MM.1S (cell line): ENCODE measurements around the gene INTS11.

Source experiments
- DNase-seq: peaks from one replicate; pipeline ENCODE4 v3.0.0-alpha.2; 2015
- H2AFZ ChIP-seq: fragments of 300-600 bp; sonication (generic); 2 replicates; pipeline ENCODE4 v1.6.0; 2016; ENCODE audit warnings: antibody characterized with exemption, low read length
- H3F3A ChIP-seq: fragments of 300-600 bp; sonication (generic); 2 replicates; pipeline ENCODE4 v1.6.1; 2016; ENCODE audit warnings: mild to moderate bottlenecking, antibody characterized with exemption, low read length, moderate library complexity, mixed read lengths; ENCODE audit not compliant: insufficient read depth
- H3K27ac ChIP-seq: fragments of 300-600 bp; sonication (generic); 2 replicates; pipeline ENCODE4 v1.5.1; 2016; ENCODE audit warnings: mild to moderate bottlenecking, low read length
- H3K27me3 ChIP-seq: fragments of 300-600 bp; sonication (generic); replicated peaks from 2 replicates; pipeline ENCODE4 v1.6.0; 2016; ENCODE audit warnings: low read length; ENCODE audit not compliant: insufficient read depth
- H3K36me3 ChIP-seq: fragments of 300-600 bp; sonication (generic); replicated peaks from 2 replicates; pipeline ENCODE4 v1.6.1; 2016; ENCODE audit warnings: mild to moderate bottlenecking, low read length, mixed read lengths; ENCODE audit not compliant: insufficient read depth
- H3K4me1 ChIP-seq: fragments of 300-600 bp; sonication (generic); 2 replicates; pipeline ENCODE4 v1.6.1; 2016; ENCODE audit warnings: low read length, mixed read lengths
- H3K4me2 ChIP-seq: fragments of 300-600 bp; sonication (generic); 2 replicates; pipeline ENCODE4 v1.6.0; 2016; ENCODE audit warnings: low read depth, low read length
- H3K4me3 ChIP-seq: fragments of 300-600 bp; sonication (generic); 2 replicates; pipeline ENCODE4 v1.5.1; 2016; ENCODE audit warnings: low read length, mixed read lengths
- H3K79me2 ChIP-seq: fragments of 300-600 bp; sonication (generic); 2 replicates; pipeline ENCODE4 v1.6.1; 2016; ENCODE audit warnings: mixed run types, low read length, mixed read lengths
- H3K9ac ChIP-seq: fragments of 300-600 bp; sonication (generic); 2 replicates; pipeline ENCODE4 v1.6.1; 2016; ENCODE audit warnings: low read length, mixed read lengths
- H3K9me2 ChIP-seq: fragments of 300-600 bp; sonication (generic); replicated peaks from 2 replicates; pipeline ENCODE4 v1.6.1; 2016; ENCODE audit warnings: mild to moderate bottlenecking, low read length, mixed read lengths; ENCODE audit not compliant: insufficient read depth
- H3K9me3 ChIP-seq: fragments of 300-600 bp; sonication (generic); replicated peaks from 2 replicates; pipeline ENCODE4 v1.6.1; 2016; ENCODE audit warnings: mild to moderate bottlenecking, low read length, mixed read lengths; ENCODE audit not compliant: insufficient read depth
- H4K20me1 ChIP-seq: fragments of 300-600 bp; sonication (generic); 2 replicates; pipeline ENCODE4 v1.6.1; 2016; ENCODE audit warnings: mild to moderate bottlenecking, low read length, moderate library complexity, mixed read lengths; ENCODE audit not compliant: insufficient read depth
- EZH2 ChIP-seq: fragments of 300-600 bp; sonication (generic); optimal IDR thresholded peaks from 2 replicates; pipeline ENCODE3; 2017; ENCODE audit warnings: low read depth, mild to moderate bottlenecking, antibody characterized with exemption, low read length, mixed read lengths
- EZH2phosphoT487 ChIP-seq: fragments of 300-600 bp; sonication (generic); IDR thresholded peaks from 2 replicates; pipeline ENCODE4 v1.6.1; 2018; ENCODE audit warnings: antibody characterized with exemption, low read length
- TF ChIP-seq, protein P1 (sequence below): fragments of 300-600 bp; sonication (generic); IDR thresholded peaks from 2 replicates; pipeline ENCODE4 v1.5.1; 2016; ENCODE audit warnings: antibody characterized with exemption, low read length, mixed read lengths

The INTS11 gene

DNA sequence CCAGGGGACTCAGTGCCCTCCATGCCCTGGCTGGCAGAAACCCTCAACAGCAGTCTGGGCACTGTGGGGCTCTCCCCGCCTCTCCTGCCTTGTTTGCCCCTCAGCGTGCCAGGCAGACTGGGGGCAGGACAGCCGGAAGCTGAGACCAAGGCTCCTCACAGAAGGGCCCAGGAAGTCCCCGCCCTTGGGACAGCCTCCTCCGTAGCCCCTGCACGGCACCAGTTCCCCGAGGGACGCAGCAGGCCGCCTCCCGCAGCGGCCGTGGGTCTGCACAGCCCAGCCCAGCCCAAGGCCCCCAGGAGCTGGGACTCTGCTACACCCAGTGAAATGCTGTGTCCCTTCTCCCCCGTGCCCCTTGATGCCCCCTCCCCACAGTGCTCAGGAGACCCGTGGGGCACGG lies 3.8 kb upstream of the INTS11 start:
- H3K36me3 ChIP-seq: no peaks in the 10 kb centered on the region
- no peak overlapping the region for H3K27ac ChIP-seq
- DNase-seq: no peak
- no peak overlapping the region for H3K4me3 ChIP-seq
- H3K27me3 ChIP-seq: no peaks in the 10 kb centered on the region
- no peak for TF ChIP-seq EZH2
- TF ChIP-seq, protein P1, sequence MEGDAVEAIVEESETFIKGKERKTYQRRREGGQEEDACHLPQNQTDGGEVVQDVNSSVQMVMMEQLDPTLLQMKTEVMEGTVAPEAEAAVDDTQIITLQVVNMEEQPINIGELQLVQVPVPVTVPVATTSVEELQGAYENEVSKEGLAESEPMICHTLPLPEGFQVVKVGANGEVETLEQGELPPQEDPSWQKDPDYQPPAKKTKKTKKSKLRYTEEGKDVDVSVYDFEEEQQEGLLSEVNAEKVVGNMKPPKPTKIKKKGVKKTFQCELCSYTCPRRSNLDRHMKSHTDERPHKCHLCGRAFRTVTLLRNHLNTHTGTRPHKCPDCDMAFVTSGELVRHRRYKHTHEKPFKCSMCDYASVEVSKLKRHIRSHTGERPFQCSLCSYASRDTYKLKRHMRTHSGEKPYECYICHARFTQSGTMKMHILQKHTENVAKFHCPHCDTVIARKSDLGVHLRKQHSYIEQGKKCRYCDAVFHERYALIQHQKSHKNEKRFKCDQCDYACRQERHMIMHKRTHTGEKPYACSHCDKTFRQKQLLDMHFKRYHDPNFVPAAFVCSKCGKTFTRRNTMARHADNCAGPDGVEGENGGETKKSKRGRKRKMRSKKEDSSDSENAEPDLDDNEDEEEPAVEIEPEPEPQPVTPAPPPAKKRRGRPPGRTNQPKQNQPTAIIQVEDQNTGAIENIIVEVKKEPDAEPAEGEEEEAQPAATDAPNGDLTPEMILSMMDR: no peak
- TF ChIP-seq EZH2phosphoT487: no peak
- no peaks in the 10 kb centered on the region for H3K9me2 ChIP-seq
- H3K9me3 ChIP-seq: no peaks in the 10 kb centered on the region
- H3K4me1 ChIP-seq: no peaks in the 10 kb centered on the region; the same call in 1 of the 2 replicates
- 0 out of 2 replicates have a peak, but pooled peaks cover 6% of the 10 kb centered on the region for H3F3A ChIP-seq
- H2AFZ ChIP-seq: no peak overlapping the region
- H3K9ac ChIP-seq: no peak overlapping the region
- peaks cover under 1% of the 10 kb centered on the region; the same call in 1 of the 2 replicates for H4K20me1 ChIP-seq
- no peak overlapping the region for H3K4me2 ChIP-seq
- peaks cover 36% of the 10 kb centered on the region for H3K79me2 ChIP-seq

DNA sequence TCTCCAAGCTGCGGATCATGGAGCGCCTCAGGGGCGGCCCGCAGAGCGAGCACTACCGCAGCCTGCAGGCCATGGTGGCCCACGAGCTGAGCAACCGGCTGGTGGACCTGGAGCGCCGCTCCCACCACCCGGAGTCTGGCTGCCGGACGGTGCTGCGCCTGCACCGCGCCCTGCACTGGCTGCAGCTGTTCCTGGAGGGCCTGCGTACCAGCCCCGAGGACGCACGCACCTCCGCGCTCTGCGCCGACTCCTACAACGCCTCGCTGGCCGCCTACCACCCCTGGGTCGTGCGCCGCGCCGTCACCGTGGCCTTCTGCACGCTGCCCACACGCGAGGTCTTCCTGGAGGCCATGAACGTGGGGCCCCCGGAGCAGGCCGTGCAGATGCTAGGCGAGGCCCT lies 2.8 kb upstream of the INTS11 start:
- Histone ChIP-seq H3F3A (0 out of 2 replicates have a peak, but pooled peaks cover 6% of the 10 kb centered on the region), H3K36me3 (no peaks in the 10 kb centered on the region)
- no peak for TF ChIP-seq EZH2
- TF ChIP-seq, protein P1: no peak
- TF ChIP-seq EZH2phosphoT487: no peak

DNA sequence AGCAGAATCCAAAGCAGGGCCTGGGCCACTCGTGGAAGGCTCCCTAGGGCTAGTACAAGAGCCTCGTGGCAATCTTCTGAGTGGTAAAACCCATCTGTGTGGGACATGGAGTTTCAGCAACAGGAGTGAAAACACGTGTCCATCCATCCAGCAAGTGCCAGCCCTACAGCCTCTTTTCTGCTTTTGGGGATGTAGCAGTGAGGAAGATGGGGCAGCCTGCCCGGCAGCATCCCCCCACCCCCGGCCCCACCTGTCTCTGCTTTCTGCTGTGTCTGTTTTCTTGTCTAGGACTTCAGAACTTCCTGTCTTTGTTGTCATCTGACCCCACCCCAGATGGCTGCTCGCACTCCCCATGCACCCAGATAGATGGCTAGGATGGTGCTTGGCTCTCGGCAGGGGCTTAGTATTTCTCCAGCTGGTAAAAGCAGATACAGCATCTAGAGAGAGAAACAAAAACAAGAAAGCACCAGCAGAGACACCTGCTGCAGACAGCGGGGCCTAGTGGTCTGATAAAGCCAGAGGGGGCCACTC lies 1.7 kb upstream of the INTS11 start:
- H3K27ac ChIP-seq: no peak overlapping the region; the same call in 1 of the 2 replicates
- no peaks in the 10 kb centered on the region for H3K36me3 ChIP-seq
- peak overlapping the region; percentile 90 for H3K4me2 ChIP-seq

More for the DNA sequence above, 2.8 kb upstream of the INTS11 start:
- H3K9me3 ChIP-seq: no peaks in the 10 kb centered on the region
- H3K4me3 ChIP-seq: no peak overlapping the region
- H3K79me2 ChIP-seq: peaks cover 43% of the 10 kb centered on the region
- H3K27me3 ChIP-seq: no peaks in the 10 kb centered on the region
- H3K4me2 ChIP-seq: no peak overlapping the region
- peaks cover 3% of the 10 kb centered on the region; the same call in 1 of the 2 replicates for H3K4me1 ChIP-seq
- H3K9me2 ChIP-seq: no peaks in the 10 kb centered on the region
- no peak overlapping the region for H3K27ac ChIP-seq
- H3K9ac ChIP-seq: no peak overlapping the region
- H2AFZ ChIP-seq: no peak overlapping the region
- peaks cover 4% of the 10 kb centered on the region; the same call in 1 of the 2 replicates for H4K20me1 ChIP-seq
- DNase-seq: no peak

More for the DNA sequence above, 1.7 kb upstream of the INTS11 start:
- Histone ChIP-seq H3K27me3 (no peaks in the 10 kb centered on the region), H2AFZ (no peak overlapping the region), H3K9me3 (no peaks in the 10 kb centered on the region), H4K20me1 (peaks cover 12% of the 10 kb centered on the region; the same call in 1 of the 2 replicates), H3F3A (0 out of 2 replicates have a peak, but pooled peaks cover 6% of the 10 kb centered on the region), H3K9me2 (no peaks in the 10 kb centered on the region), H3K4me1 (peaks cover 3% of the 10 kb centered on the region; the same call in 1 of the 2 replicates), H3K9ac (peak overlapping the region; percentile 95; the same call in 1 of the 2 replicates), H3K4me3 (peak overlapping the region; percentile 99), H3K79me2 (peaks cover 54% of the 10 kb centered on the region)
- DNase-seq: no peak
- TF ChIP-seq, protein P1: no peak
- TF ChIP-seq EZH2 (no peak), EZH2phosphoT487 (no peak)
